NCI-H1092 (cell line): Measurements from ENCODE around the gene SH3RF1.

Experiments used
- DNase-seq: peaks from one replicate; lab custom pipeline; 2025; lab: John Stamatoyannopoulos, UW

Gene SH3RF1

GRCh38 chr4:169251291-169252235 lies 19.2 kb downstream of the SH3RF1 start:
- no peak for DNase-seq

GRCh38 chr4:169250796-169251195 lies 20.0 kb downstream of the SH3RF1 start:
- DNase-seq = no peak

DNA sequence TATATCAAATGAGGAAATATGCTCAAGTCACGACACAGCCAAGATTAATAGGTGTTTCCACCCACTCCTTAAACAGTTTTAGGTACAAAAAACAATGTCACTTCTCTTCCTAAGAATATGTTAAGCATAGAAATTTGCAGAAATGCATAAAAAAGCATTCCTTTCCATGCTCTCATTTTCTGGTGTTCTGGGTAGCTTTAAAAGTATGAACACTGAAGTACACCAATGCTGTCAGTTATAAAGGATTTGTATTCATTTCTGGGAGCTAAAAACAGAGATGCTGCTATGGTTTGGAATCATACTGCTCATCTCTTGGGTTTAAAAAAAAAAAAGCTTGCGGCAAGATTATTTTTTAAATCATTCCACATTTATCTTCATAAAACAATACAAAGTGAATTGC lies 20.8 kb downstream of the SH3RF1 start:
- no peak for DNase-seq

DNA sequence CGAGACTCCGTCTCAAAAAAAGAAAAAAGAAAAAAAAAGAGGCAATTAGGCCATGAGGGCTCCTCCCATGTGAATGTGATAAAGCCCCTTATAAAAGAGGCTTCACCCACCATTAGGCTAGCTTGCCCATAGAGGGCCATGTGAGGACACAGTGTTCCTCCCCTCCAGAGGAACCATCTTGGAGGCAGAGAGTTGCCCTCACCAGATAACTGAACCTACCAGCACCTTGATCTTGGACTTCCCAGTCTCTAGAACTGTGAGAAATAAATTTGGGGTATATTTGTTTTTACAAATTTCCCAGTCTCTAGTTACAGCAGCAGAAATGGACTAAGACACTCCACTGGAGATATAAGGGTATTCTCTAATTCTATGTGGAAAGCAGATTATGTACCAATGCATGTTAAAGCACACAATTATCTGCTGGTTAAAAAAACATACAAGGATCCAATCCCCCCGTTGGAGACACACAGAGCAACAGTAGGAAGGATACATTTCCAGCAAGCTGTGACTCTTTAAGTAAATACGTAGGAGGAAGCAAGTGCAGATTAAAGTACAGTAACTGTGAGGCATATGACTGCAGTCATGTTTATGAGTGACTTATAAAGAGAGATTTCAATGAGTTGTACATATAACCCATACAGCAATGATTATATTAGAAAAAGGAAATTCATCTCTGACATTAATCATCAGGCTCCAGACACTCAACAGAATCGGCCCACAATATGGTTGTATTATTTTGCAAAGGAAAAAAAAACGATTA lies 21.4 kb downstream of the SH3RF1 start:
- no peak for DNase-seq

DNA sequence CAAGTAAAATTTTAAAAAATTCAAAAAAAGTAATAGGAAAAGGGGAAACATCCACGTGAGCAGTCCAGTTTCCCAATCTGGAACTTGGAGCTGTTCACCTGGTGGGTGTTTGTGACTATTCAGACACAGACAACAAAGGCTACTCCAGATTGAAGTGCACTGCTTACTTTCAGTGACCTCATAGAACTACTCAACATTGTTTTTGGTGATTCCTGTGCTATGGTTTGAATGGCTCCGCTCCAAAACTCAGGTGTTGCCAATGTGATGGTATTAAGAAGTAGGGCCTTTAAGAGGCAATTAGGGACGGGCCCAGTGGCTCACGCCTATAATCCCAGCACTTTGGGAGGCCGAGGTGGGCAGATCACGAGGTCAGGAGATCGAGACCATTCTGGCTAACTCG lies 22.1 kb downstream of the SH3RF1 start:
- DNase-seq = no peak

DNA sequence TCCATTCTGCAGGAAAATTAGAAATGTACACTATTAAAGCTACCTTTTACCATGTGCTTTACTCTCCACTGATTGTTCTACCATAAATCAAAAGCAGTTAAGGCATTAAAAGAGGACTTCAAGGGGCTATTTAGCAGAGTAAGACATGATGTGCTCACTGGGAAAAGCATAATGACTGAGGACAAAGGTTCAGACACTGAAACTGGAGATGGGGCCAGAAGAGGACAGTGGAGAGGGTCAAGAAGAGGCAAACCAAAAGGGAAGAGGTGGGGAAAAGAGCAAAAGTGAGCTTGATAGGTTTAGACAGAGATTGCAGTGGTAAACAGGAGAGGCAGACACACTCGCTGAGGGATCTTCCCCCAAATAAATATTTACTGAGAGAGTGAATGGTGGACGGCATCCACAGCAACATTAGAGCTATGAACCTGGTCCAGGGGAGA lies 23.8 kb downstream of the SH3RF1 start:
- DNase-seq = no peak

DNA sequence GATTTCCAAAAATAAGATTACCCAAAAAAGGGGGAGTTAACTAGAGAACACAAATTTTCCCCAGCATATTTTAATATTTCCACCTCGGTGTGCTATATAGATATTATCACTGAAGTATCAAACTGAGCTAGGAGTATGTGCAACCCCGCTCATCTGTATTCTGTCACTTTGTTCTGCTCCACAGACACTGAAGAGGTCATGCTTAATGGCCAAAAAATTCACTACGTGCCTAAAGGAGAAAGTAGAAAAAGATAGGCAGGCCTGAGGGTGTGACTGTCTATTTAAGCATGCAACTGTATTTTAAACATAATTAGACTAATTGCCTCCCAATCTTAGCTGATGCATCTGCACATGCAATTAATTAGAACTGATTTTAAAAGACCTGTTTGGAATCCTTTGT lies 24.5 kb downstream of the SH3RF1 start:
- no peak for DNase-seq

DNA sequence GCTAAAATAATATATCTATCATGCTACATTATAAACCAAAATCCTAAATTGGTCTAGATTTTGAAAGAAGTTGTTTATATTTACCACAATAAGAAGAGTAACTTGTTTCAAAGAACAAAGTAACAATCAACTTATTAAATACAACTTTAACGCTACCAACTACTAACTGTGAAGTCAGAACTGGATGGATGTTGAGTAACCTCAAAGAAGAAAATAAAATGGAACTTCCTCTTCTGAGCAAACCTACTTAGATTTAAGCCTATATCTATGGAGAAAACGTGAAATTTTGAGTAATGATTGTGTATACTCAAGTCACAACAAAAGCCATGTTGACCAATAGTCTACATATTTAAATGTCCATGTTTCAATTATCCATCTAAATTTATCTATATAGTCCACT lies 25.7 kb downstream of the SH3RF1 start:
- DNase-seq = no peak

DNA sequence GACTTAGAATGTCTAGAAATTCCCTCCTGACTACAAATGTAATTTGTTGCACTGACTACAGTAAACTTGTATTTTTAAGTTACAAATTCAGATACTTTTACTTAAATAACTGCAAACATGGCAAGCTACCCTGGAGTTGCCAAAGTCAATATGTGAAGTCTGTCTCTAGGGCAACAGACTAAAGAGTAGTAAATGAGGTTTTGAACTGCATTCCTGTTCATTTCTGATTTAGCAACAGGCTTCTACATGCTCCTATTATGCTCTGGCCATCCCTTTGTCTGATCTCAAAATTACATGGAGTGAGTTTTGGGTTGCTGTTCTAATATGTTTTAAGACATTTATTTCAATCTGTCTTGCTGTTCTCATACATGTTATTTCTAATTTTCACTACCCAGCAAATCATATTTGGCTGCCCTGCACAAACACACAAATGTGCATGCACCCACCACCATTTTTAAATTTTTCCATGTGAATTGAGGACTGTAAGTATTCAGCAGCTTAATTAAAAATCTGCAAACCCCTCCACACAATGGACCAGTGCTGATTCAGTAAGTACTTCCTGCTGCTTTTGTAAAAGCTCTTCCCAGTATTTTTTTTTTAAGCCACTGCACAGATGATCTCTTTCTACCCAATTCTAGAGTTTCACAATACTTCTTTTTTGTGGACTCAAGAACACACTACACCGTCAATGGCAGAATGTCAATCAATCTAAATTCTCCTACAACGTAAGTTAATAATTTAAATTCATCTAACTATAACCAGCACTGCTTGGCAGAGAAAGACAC lies 26.7 kb downstream of the SH3RF1 start:
- DNase-seq = no peak

DNA sequence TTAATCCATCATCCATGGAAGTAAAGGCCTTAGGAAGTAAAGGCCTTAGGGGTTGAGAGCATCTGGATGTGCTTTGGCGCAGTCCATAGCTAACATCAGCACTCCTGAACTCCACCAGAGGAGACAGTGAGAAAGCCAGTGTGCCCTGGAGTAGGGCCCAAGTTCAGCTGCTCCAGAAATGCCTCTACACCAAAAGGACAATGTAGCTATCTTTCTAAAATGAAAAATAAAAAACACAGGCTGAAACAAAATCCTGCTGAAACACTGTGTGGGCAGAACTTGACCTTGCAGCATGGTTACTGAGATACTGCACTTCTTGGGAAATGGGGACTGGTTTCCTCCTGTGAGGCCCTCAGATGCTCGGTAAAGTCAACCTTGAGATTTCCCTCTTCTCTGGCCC lies 29.3 kb downstream of the SH3RF1 start:
- DNase-seq = no peak

DNA sequence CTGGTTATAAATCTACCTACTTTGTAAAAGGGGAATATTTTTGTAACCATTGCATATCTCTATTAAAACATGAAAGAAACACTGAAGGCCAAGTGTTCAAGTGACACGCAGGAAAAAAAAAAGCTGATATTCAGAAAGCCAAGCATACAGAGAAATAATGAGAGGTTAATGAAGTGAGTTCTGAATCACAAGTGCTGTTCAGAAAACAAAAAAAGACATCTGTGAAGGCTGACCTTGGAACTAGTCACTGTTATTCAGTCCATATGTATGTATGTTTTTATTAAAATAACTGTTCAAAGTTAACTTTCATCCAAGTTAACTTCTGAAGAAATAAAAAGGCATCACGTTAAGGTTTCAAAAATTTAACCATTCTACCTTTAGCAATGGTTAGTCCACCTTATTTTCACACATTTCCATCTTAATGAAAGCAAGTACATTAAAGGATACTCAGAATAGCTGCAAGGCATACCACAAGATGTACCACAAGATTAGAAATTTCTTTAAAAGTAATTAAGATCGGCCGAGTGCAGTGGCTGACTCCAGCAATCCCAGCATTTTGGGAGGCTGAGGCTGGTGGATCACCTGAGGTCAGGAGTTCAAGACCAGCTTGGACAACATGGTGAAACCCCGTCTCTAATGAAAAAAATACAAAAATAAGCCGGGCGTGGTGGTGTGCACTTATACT lies 31.4 kb downstream of the SH3RF1 start:
- DNase-seq = no peak

DNA sequence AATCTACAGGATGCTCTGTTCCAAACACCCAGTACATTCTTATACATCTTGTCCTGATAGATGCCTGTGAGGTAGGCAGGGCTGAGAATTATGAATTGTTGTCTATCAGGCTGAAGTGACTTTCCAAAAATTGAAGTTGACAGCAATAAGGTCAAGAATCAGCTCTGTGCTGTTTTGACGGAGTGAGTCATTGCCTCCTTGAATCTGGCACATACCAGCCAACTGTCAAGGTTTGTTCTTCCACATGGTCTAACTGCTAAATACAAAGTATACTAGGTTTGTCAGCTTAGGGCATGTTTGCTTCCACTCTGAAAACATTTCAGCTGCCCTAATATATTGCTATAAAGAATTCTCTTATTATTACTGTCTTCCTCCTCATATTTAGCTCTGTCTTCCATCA lies 32.3 kb downstream of the SH3RF1 start:
- no peak for DNase-seq

DNA sequence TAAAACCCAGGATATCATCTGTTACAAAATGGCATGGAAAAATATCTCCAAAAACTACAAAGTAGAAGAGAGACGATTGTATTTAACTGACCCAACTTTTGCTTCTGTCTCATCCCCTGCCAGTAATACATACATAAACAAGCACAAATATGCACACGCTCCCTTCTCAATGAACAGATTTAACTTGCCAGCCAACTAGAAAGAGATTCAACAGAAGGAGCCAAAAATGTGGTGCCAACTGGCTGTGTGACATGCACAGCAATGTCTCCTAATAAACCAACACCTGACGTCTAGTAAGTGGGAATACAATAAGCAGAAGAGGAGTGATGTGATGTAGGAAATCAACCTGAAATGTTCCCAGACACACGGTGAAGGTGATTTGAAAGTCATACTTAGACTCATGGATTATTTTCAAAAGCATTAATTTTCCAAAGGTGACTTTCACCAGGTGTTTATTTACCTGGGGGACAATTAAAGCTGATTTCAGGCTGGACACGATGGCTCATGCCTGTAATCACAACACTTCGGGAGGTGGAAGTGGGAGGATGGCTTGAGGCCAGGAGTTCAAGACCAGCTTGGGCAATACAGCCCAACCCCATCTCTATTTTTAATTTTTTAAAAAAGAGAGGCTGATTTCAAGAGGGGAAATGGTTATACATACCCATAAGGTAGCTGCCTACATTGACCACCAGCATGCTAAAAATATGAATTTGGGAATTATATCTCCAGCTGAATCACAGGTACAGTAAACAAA lies 33.7 kb downstream of the SH3RF1 start:
- DNase-seq = no peak

DNA sequence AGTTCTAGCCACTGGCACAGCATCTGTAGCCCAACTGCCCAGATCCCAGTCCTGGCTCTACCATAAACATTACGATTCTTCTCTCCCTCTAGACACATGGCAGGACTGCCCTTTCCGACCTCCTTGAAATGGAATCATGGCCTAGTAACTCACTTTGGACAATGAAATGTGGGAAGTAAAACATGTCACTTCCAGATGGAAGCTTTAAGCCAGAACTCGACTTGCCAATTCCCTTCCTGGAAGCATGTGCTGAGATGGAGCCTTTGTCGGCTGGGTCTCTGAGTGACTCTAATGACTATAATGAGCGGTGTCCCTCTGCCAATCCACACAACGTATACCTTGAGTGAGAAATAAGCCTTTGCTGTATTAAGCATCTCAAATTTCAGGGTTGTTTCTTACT lies 34.7 kb downstream of the SH3RF1 start:
- no peak for DNase-seq

- no peak for DNase-seq
Measured at GRCh38 chr4:169234137-169234855, 36.5 kb downstream of the SH3RF1 start.

GRCh38 chr4:169233691-169234090 lies 37.1 kb downstream of the SH3RF1 start:
- DNase-seq = no peak

DNA sequence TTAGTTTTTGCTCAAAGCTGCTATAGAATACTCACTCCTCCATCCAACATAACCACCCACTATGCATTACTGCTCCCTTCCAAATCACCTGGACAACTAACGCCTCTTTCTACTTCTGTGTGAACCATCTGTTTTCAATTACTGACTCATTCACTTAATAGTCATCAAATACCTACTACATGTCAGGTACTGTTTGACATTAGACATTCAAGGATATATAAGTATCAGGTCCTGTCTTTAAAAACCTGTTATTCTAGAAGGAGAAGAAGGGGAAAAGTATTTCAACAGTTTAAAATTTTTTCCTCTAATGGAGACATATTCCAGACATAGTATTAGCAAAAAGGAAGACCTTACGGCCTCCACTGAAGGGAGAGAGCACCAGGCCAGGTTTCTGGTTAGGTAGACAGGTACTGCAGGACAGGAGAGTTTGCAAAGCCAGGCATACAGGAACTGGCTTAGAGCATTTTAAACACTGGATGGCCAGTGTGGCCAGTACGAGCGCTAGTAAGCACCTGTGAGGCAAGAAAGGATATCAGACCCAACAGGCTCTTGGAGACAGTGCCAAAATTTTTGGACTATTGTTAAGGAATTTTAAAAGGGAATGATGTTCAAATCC lies 39.0 kb downstream of the SH3RF1 start:
- no peak for DNase-seq

DNA sequence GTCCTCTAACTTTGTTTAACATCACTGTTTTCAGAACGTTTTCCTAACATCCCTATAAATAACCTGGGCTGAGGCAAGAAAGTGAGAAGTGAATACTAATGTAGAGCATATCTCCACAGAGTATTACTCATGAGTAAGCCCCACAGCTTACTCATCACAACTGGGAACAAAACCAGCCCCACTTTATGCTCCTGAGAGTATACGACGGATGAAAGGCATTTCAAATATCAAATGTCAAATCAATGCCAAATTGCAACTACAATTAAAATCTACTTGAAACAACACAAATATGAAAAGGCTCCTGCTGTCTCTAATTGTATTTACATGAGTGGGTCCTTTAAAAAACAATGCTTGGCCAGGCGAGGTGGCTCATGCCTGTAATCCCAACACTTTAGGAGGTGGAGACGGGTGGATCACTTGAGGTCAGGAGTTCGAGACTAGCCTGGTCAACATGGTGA lies 41.2 kb downstream of the SH3RF1 start:
- no peak for DNase-seq

- no peak for DNase-seq
Measured at GRCh38 chr4:169228076-169228475, 42.7 kb downstream of the SH3RF1 start.

DNA sequence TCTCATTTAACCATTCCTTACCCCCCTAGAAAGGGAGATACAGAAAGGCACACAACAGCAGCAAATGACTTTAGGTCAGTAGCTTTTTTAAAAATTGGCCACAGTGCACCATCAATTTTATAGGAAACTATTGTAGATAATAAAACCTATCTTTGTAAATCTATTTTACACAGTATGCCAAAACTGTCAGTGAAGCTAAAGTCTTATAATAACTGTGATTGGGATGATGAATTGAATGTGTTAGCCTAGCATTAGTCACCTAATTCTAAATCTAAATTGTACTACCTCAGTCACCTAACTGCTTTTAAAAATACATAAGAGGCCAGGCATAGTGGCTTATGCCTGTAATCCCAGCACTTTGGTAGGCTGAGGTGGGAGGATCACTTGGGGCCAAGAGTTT lies 44.2 kb downstream of the SH3RF1 start:
- no peak for DNase-seq
